KBM-7 (cell line): Measurements from ENCODE around the gene RELT.
A peak's percentile ranks its signal among the peaks of the same experiment; 100 is the strongest.

Experiments used
- DNase-seq: peaks from one replicate; pipeline ENCODE4 v3.0.0-alpha.2; 2015
- in situ Hi-C: fragments of 300-500 bp; cut with MboI; formaldehyde crosslinking; loops from 2 replicates; pipeline ENCODE4 v1.14.3; 2020; ENCODE audit warnings: low sequenced_read_pairs, low pct_unique_long_range_greater_than_20kb, mixed read lengths

Gene RELT

GRCh38 chr11:73388265-73389133 is 12.3 kb downstream of the RELT start:
- in situ Hi-C loops = no loop called here
- peak; percentile 82 for DNase-seq

GRCh38 chr11:73389134-73389525 is 12.9 kb downstream of the RELT start:
- in situ Hi-C loops = no loop called here

GRCh38 chr11:73389916-73390315 is 13.7 kb downstream of the RELT start:
- in situ Hi-C loops = no loop called here
- no peak for DNase-seq

More at GRCh38 chr11:73389134-73389525, 12.9 kb downstream of the RELT start:
- no peak for DNase-seq

- no peak for DNase-seq
- in situ Hi-C loops = no loop called here
Observed at GRCh38 chr11:73390601-73391565, 14.7 kb downstream of the RELT start.

GRCh38 chr11:73391665-73392064 is 15.5 kb downstream of the RELT start:
- in situ Hi-C loops = no loop called here
- DNase-seq = no peak

GRCh38 chr11:73392108-73393010 is 16.2 kb downstream of the RELT start:
- in situ Hi-C loops = no loop called here
- no peak for DNase-seq

- in situ Hi-C loops = no loop called here
- no peak for DNase-seq
Observed at GRCh38 chr11:73393011-73393380, 16.8 kb downstream of the RELT start.

GRCh38 chr11:73393479-73394415 is 17.5 kb downstream of the RELT start:
- in situ Hi-C loops = no loop called here
- DNase-seq = peak; percentile 83

GRCh38 chr11:73394416-73395296 is 18.5 kb downstream of the RELT start:
- in situ Hi-C loops = no loop called here
- no peak for DNase-seq

- in situ Hi-C loops = no loop called here
- DNase-seq = no peak
Observed at GRCh38 chr11:73395297-73396208, 19.4 kb downstream of the RELT start.

- no peak for DNase-seq
- in situ Hi-C loops = no loop called here
Observed at GRCh38 chr11:73396251-73396930, 20.2 kb downstream of the RELT start.

GRCh38 chr11:73396985-73397384 is 20.8 kb downstream of the RELT start:
- in situ Hi-C loops = no loop called here
- DNase-seq = no peak

- DNase-seq = no peak
- in situ Hi-C loops = no loop called here
Observed at GRCh38 chr11:73397468-73398131, 21.4 kb downstream of the RELT start.

- in situ Hi-C loops = no loop called here
- DNase-seq = no peak
Observed at GRCh38 chr11:73398132-73398526, 21.9 kb downstream of the RELT start.

- DNase-seq = no peak
- in situ Hi-C loops = no loop called here
Observed at GRCh38 chr11:73398721-73399120, 22.5 kb downstream of the RELT start.
